ENCODE measurements around the gene YWHAH. TPM values are rescaled to one million over a fixed set of nuclear protein-coding genes. Genes with fewer than 3 reads are reported as not detected.

Gene YWHAH
- total and polyA plus RNA-seq, 2 of the 4 experiments (the other 2 are of a cell fraction), result 147 to 173 TPM

DNA sequence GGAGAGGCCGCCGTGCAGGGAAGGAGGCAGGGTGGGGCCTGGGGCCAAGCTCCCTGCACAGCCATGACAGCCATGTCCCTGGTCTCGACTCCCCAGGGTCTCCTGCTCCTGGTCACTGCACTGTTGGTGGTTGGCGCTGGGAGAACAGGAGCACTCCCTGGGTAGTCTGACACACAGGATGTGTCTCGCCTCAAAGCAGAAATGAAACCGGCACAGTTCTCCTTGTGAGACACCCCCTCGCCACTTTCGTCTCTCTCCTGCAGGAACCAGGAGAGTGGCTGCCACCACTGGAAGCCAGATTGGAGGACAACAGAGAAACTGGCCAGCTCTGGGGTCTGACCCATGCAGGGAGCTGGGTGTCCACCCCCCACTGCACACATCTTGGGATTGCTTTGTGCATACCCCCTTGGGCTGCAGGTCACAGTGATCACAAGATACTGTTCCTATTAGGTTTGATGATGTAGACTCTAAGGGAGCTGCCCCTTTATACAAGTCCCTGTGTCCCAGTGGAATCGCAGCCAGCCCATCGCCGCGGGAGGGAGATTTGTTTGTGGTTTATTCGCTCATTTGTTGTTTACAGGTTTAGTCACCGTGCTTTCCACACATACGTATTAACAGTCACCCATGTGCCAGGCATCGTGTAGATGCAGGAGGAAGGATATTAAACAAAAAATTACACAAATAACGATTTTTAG, 27.0 kb upstream of the YWHAH start:
- Histone ChIP-seq H3K4me1 (ENCODE audit: control insufficient read depth, insufficient read depth, low read length) (no peaks in the 10 kb centered on the region; the same call in 1 of the 2 replicates), H3K9me1 (ENCODE audit: insufficient read depth, low read length) (no peaks in the 10 kb centered on the region), H4K20me1 (ENCODE audit: insufficient read depth, low read length) (no peaks in the 10 kb centered on the region), H4K91ac (ENCODE audit: insufficient read depth, low read depth, low read length) (no peak overlapping the region), H2AK5ac (ENCODE audit: low read depth, low read length) (no peak overlapping the region), H3K4ac (ENCODE audit: low read depth, low read length) (no peak overlapping the region), H2AFZ (replicated peaks; ENCODE audit: low read length, poor library complexity) (no peak overlapping the region), H3K27ac (ENCODE audit: insufficient read depth, low read length) (no peak overlapping the region), H3K56ac (ENCODE audit: extremely low read depth, insufficient read depth, low read length) (no peak overlapping the region), H3K4me2 (ENCODE audit: low read depth, low read length) (no peak overlapping the region), H3K4me3 (ENCODE audit: insufficient read depth, low read depth, low read length) (no peak overlapping the region), H3K79me1 (ENCODE audit: low read depth in 1 of 2, low read length in 2 of 2) (no peaks in the 10 kb centered on the region), H3K9me3 (ENCODE audit: control insufficient read depth, insufficient read depth, low read length) (no peaks in the 10 kb centered on the region), H4K5ac (ENCODE audit: low read depth, low read length) (no peak overlapping the region), H3K23ac (ENCODE audit: low read depth, low read length) (no peak overlapping the region), H2BK20ac (ENCODE audit: low read depth, low read length) (no peak overlapping the region), H4K8ac (ENCODE audit: low read depth in 2 of 2, low read length in 2 of 2) (no peak overlapping the region), H2BK120ac (ENCODE audit: low read depth, low read length) (no peak overlapping the region), H2AK9ac (replicated peaks; ENCODE audit: low read depth, low read length, poor library complexity) (peak overlapping the region; percentile 25), H3K36me3 (ENCODE audit: control insufficient read depth, insufficient read depth, low read length) (no peaks in the 10 kb centered on the region), H2BK5ac (ENCODE audit: low read depth, low read length, poor library complexity, severe bottlenecking) (no peak overlapping the region), H3K9ac (ENCODE audit: low read depth, low read length) (no peak overlapping the region), H3K18ac (ENCODE audit: low read depth, low read length) (no peak overlapping the region), H3K27me3 (ENCODE audit: control insufficient read depth, insufficient read depth, low read length) (no peaks in the 10 kb centered on the region; the same call in 1 of the 2 replicates), H3K14ac (replicated peaks; ENCODE audit: low read depth, low read length) (no peak overlapping the region), H2BK15ac (ENCODE audit: low read depth, low read length) (no peak overlapping the region)
- dilution Hi-C loops (cut with HindIII; ENCODE audit: low sequenced_read_pairs, unreplicated experiment) (no loop called here), intact Hi-C loops (cut with micrococcal nuclease) (no loop called here), in situ Hi-C loops (cut with MboI; ENCODE audit: low sequenced_read_pairs) (no loop called here)
- no peak for ATAC-seq (ENCODE audit: low read depth)
- 76% methylated on average over 6 of the region's 17 CpGs; no CpG with 5 or more reads in 1 of the 2 experiments for WGBS, 2 experiments (ENCODE audit: extremely low coverage in 2 of 2, insufficient read length in 1 of 2)
- TF ChIP-seq MAZ (IDR thresholded peaks at IDR 0.05; ENCODE audit: borderline replicate concordance, low read depth, low read length) (no peak), RCOR1 (IDR thresholded peaks at IDR 0.05; ENCODE audit: insufficient replicate concordance, low read length) (no peak), CHD1 (IDR thresholded peaks at IDR 0.05; ENCODE audit: low read depth, low read length) (no peak), BHLHE40 (IDR thresholded peaks at IDR 0.05; ENCODE audit: low read depth, low read length) (no peak), SMC3 (IDR thresholded peaks at IDR 0.05; ENCODE audit: low read depth, low read length) (no peak), MAFK (IDR thresholded peaks at IDR 0.05; ENCODE audit: low read depth, low read length) (no peak), USF2 (IDR thresholded peaks at IDR 0.05; ENCODE audit: low read depth, low read length) (no peak), CEBPB (IDR thresholded peaks at IDR 0.05; ENCODE audit: low read depth, low read length) (no peak), POLR2A (IDR thresholded peaks at IDR 0.05; ENCODE audit: low read depth, low read length) (no peak)
- ChIA-PET POLR2A (ENCODE audit: unreplicated experiment) (no interaction called here), CTCF (no interaction called here)
- DNase-seq, result no peak
- BruUV-seq (replicated peaks), result no TSS peak
